ENCODE results near the gene TMEM248. TPM values are rescaled to one million over a fixed set of nuclear protein-coding genes. Genes with fewer than 3 reads are reported as not detected.

The TMEM248 gene
- total RNA-seq, 4 donors from 2014 or later: 55.6 to 83.9 (median 78.2) TPM

DNA sequence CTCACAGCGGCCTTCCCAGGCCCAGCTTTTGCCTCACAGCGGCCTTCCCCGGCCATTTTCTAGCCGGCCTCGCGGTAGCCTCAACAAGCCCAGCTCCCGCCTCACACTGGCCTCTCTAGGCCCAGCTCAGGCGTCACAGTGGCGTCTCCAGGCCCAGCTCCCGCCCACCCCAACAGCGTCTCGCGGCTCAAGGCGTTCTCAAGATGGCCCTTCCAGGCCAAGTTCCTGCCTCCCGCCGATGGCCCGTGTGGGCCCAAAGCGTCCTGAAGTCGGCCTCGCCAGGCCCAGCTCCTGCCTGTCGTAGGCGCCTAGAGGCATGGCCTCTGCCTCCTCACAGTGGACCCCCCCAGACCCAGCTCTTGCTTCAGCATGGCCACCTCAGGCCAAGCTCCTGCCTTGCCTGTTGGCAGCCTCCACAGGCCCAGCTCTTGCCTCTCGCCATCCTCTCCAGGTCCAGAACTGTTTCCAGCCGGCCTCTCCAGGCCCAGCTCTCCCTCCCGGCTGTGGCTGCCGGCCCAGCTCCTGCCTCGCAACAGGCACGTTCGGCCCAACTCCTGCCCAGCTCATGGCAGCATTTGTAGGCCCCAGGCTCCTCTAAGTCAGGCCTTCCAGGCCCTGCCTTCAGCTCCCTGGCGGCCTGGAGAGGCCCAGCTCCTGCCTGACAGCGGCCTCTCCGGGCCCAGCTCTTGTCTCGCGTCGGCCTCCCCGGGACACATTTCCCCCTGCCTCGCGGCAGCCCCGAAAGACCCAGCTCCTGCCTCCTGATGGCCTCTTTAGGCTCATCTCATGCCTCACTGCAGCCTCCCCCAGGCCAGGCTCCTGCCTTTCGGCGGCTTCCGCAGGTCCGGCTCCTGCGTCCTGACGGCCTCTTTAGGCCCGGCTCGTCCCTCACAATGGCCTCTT is 18.8 kb upstream of the TMEM248 start:
- intact Hi-C loops (cut with DNase I; ENCODE audit: low total_unique reads): no loop called here
- no peak overlapping the region for H3K4me3 ChIP-seq (ENCODE audit: low read depth, poor library complexity, severe bottlenecking)
- 97% methylated on average over 47 of the region's 47 CpGs for WGBS, 2 donors
- DNase-seq (ENCODE audit: low spot score in 2 of 2): no peak
- TF ChIP-seq, protein P1, sequence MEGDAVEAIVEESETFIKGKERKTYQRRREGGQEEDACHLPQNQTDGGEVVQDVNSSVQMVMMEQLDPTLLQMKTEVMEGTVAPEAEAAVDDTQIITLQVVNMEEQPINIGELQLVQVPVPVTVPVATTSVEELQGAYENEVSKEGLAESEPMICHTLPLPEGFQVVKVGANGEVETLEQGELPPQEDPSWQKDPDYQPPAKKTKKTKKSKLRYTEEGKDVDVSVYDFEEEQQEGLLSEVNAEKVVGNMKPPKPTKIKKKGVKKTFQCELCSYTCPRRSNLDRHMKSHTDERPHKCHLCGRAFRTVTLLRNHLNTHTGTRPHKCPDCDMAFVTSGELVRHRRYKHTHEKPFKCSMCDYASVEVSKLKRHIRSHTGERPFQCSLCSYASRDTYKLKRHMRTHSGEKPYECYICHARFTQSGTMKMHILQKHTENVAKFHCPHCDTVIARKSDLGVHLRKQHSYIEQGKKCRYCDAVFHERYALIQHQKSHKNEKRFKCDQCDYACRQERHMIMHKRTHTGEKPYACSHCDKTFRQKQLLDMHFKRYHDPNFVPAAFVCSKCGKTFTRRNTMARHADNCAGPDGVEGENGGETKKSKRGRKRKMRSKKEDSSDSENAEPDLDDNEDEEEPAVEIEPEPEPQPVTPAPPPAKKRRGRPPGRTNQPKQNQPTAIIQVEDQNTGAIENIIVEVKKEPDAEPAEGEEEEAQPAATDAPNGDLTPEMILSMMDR (IDR thresholded peaks at IDR 0.05): no peak
- no peak for TF ChIP-seq POLR2A (IDR thresholded peaks at IDR 0.05)

DNA sequence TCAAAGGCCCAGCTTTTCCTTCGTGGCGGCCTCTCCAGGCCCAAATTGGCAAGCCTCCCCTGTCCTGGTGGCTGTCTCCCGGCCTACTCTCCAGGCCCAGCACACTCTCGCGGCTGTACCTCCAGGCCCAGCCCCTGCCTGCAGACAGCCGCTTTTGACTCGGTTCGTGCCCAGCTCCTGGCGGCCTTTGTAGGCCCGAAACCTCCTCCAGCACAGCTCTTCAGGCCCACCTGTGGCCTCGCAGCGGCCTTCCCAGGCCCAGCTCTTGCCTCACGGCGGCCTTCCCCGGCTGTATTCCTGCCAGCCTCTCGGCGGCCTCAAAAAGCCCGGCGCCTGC is 18.2 kb upstream of the TMEM248 start:
- intact Hi-C loops (cut with DNase I; ENCODE audit: low total_unique reads): no loop called here
- WGBS, 2 donors: 96 to 99% methylated on average over 19 of the region's 19 CpGs
- no peak overlapping the region for H3K4me3 ChIP-seq (ENCODE audit: low read depth, poor library complexity, severe bottlenecking)
- no peak for DNase-seq (ENCODE audit: low spot score in 2 of 2)
- no peak for TF ChIP-seq POLR2A (IDR thresholded peaks at IDR 0.05)
- TF ChIP-seq, protein P1 (IDR thresholded peaks at IDR 0.05): no peak

DNA sequence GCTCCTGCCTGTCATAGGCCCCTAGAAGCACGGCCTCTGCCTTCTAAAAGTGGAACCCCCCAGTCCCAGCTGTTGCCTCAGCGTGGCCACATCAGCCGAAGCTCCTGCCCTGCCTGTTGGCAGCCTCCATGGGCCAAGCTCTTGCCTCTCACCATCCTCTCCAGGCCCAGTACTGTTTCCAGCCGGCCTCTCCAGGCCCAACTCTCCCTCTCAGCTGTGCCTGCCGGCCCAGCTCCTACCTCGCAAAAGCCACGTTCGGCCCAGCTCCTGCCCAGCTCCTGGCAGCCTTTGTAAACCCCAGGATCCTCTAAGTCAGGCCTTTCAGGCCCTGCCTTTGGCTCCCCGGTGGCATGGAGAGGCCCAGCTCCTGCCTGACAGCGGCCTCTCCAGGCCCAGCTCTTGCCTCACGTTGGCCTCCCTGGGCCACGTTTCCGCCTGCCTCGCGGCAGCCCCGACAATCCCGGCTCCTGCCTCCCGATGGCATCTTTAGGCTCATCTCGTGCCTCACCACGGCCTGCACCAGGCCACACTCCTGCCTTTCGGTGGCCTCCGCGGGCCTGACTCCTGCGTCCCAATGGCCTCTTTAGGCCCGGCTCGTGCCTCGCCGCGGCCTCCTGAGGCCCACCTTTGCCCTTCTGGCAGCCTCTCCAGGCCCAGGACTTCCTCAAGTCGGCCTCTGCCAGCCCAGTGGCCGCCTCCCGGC is 17.5 kb upstream of the TMEM248 start:
- H3K4me3 ChIP-seq (ENCODE audit: low read depth, poor library complexity, severe bottlenecking): no peak overlapping the region
- TF ChIP-seq, protein P1 (IDR thresholded peaks at IDR 0.05): no peak
- no peak for TF ChIP-seq POLR2A (IDR thresholded peaks at IDR 0.05)
- DNase-seq (ENCODE audit: low spot score in 2 of 2): no peak
- 90 to 98% methylated on average over 32 of the region's 32 CpGs for WGBS, 2 donors
- intact Hi-C loops (cut with DNase I; ENCODE audit: low total_unique reads): no loop called here

DNA sequence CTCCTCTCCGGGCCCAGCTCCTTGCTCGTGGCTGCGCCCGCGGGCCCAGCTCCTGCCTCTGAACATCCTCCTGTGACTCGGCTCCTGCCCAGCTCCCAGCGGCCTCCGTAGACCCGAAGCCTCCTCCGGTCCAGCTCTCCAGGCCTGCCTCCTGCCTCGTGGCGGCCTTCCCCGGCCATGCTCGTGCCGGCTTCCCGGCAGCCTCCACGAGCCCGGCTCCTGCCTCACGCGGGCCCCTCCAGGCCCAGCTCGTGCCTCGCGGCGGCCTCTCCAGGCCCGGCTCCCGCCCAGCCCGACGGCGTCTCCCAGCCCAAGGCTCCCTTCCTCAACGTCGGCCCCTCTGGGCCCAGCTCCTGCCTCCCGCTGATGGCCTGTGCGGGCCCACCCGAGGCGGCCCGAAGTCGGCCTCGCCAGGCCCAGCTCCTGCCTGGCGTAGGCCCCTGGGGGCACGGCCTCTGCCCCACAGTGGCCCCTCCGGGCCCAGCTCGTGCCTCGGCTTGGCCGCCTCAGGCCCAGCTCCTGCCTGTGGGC is 16.9 kb upstream of the TMEM248 start:
- intact Hi-C loops (cut with DNase I; ENCODE audit: low total_unique reads): no loop called here
- WGBS, 2 donors: 95 to 96% methylated on average over 39 to 44 of the region's 44 CpGs
- TF ChIP-seq, protein P1 (IDR thresholded peaks at IDR 0.05): no peak
- no peak for TF ChIP-seq POLR2A (IDR thresholded peaks at IDR 0.05)
- DNase-seq (ENCODE audit: low spot score in 2 of 2): no peak
- H3K4me3 ChIP-seq (ENCODE audit: low read depth, poor library complexity, severe bottlenecking): no peak overlapping the region

DNA sequence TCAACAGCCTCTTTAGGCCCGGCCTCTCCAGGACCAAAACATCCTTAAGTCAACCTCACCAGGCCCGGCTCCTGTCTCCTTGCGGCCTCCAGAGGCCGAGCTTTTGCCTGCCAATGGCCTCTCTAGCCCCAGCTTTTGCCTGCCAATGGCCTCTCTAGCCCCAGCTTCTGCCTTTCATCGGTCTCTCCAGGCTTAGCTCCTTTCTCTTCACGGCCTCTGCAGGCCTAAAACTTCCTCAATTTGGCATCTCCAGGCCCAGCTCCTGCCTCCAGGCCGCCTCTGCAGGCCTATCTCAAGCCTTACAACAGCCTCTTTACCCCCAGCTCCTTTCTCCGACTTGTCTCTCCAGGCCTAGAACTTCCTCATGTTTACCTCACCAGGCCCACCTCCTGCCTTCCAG is 15.7 kb upstream of the TMEM248 start:
- H3K4me3 ChIP-seq (ENCODE audit: low read depth, poor library complexity, severe bottlenecking): no peak overlapping the region
- intact Hi-C loops (cut with DNase I; ENCODE audit: low total_unique reads): no loop called here
- TF ChIP-seq, protein P1 (IDR thresholded peaks at IDR 0.05): no peak
- TF ChIP-seq POLR2A (IDR thresholded peaks at IDR 0.05): no peak
- 89 to 93% methylated on average over 8 of the region's 8 CpGs for WGBS, 2 donors
- no peak for DNase-seq (ENCODE audit: low spot score in 2 of 2)

All from lower leg skin (tissue), 4 donors.